Cardiac muscle cell (in vitro differentiated cells and primary cell): Measurements from ENCODE around the gene MAEA. TPM values are rescaled to one million over a fixed set of nuclear protein-coding genes. Genes with fewer than 3 reads are reported as not detected.
"Not testable (repeated sequence)": the region's sequence is repeated elsewhere in the genome, so short reads cannot be mapped to it uniquely, and the experiment has no call there.

ENCODE experiments used
- DNase-seq, 2 donors: peaks; one replicate each; pipeline versions ENCODE4 v3.0.0 to v3.0.0-alpha.2; 2010 to 2017; ENCODE audit warnings: low read depth in 1 of 2, low spot score in 1 of 2
- H3K27ac ChIP-seq: fragments of 200-600 bp; sonication (generic); 2 replicates; pipeline ENCODE4 v1.5.1; 2016
- H3K27me3 ChIP-seq: fragments of 200-600 bp; sonication (generic); 2 replicates; pipeline ENCODE4 v1.6.0; 2016; ENCODE audit warnings: control low read depth
- H3K36me3 ChIP-seq: fragments of 200-600 bp; sonication (generic); 2 replicates; pipeline ENCODE4 v1.5.1; 2016; ENCODE audit warnings: control low read depth
- H3K4me1 ChIP-seq: fragments of 200-600 bp; sonication (generic); 2 replicates; pipeline ENCODE4 v1.8.1; 2017; ENCODE audit warnings: low read depth, mild to moderate bottlenecking, mixed run types
- H3K4me3 ChIP-seq: fragments of 200-600 bp; sonication (generic); 2 replicates; pipeline ENCODE4 v1.5.1; 2016; ENCODE audit warnings: mild to moderate bottlenecking
- H3K9me3 ChIP-seq: fragments of 200-600 bp; sonication (generic); 2 replicates; pipeline ENCODE4 v1.5.1; 2017; ENCODE audit warnings: low read depth, mild to moderate bottlenecking, control low read depth
- CTCF ChIP-seq: IDR thresholded peaks from 2 replicates; pipeline ENCODE4 v1.5.1; 2012; ENCODE audit warnings: low read depth, mild to moderate bottlenecking, low read length
- polyA plus RNA-seq: library from polyadenylated mRNA; unstranded; fragments of >200 nt; fragmentation: Nextera tagmentation; extraction: Ambion mirVana; gene quantifications from 2 replicates; pipeline ENCODE4 v1.2.1, GENCODE V29; 2016
- total RNA-seq: library from RNA; depleted of rRNA; stranded (reverse); fragments of >200 nt; gene quantifications from 2 replicates; pipeline ENCODE4 v1.2.3, GENCODE V29; 2016

Gene MAEA
- total and polyA plus RNA-seq, 2 experiments from 2014 or later: 76.8 to 85.0 TPM

DNA sequence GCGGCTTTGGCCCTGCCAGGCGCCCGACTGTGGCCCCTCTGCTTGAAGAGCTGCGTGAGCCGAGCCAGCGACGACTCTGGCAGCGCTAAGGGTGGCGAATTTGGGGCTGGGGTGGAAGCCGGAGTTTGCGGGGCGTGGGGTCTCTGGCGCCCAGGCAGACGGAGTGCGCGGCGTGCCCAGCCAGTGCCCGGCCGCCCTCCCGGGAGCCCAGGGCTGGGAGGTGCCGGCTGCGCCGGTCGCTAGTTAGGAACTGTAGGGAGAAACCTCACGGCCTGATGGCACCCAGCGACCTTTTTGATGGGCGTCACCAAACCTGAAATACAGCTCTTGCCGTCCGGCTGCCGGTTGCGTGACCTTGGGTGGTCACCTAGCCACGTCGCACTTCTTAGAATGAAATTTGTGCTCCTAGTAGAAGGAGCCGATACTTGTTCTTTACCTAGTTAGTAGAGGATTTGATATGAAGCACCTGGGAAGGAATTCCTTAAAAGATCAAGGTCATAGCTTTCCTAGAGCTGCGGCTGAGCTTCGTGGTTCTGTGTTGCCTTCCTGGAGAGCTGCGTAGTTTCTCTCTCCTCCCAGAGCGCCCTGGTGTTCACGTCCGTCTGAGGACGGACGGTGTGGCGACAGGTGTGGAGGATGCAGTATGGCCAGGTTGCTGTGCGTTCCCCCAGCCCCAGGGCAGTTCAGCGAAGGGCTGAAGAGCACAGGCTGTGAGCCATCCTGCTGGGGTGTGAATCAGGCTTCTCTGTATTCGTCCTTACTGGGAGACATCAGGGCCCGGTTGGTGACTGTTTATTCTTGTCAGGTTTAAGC lies 680 bp downstream of the MAEA start:
- DNase-seq: peak in 1 of 2 donors; percentile 40
- Histone ChIP-seq H3K27ac (peak overlapping the region; percentile 89), H3K9me3 (no peaks in the 10 kb centered on the region), H3K36me3 (no peaks in the 10 kb centered on the region), H3K4me3 (peak overlapping the region; percentile 92), H3K27me3 (no peaks in the 10 kb centered on the region), H3K4me1 (peaks cover 9% of the 10 kb centered on the region)
- TF ChIP-seq CTCF: no peak

- H3K27me3 ChIP-seq: no peaks in the 10 kb centered on the region
- no peak for TF ChIP-seq CTCF
- H3K4me1 ChIP-seq: peaks cover 9% of the 10 kb centered on the region
- no peaks in the 10 kb centered on the region for H3K9me3 ChIP-seq
- peak overlapping the region; percentile 89 for H3K27ac ChIP-seq
- DNase-seq: no peak
- H3K4me3 ChIP-seq: peak overlapping the region; percentile 92
- H3K36me3 ChIP-seq: no peaks in the 10 kb centered on the region
Measured at GRCh38 chr4:1291091-1291490, 1.4 kb downstream of the MAEA start.

GRCh38 chr4:1291996-1292702 lies 2.5 kb downstream of the MAEA start:
- Histone ChIP-seq H3K4me1 (peaks cover 9% of the 10 kb centered on the region), H3K9me3 (no peaks in the 10 kb centered on the region), H3K27me3 (no peaks in the 10 kb centered on the region), H3K4me3 (peak overlapping the region; percentile 92), H3K27ac (no peak overlapping the region), H3K36me3 (no peaks in the 10 kb centered on the region)
- no peak for DNase-seq
- TF ChIP-seq CTCF: no peak

- not testable (repeated sequence) for H3K4me1 ChIP-seq, H3K27me3 ChIP-seq, H3K36me3 ChIP-seq, H3K9me3 ChIP-seq, H3K27ac ChIP-seq, DNase-seq, H3K4me3 ChIP-seq
Measured at GRCh38 chr4:1292703-1293011, 3.0 kb downstream of the MAEA start.

- no peak for DNase-seq
- H3K9me3 ChIP-seq: no peaks in the 10 kb centered on the region
- no peaks in the 10 kb centered on the region for H3K36me3 ChIP-seq
- peaks cover 9% of the 10 kb centered on the region for H3K4me1 ChIP-seq
- no peak overlapping the region for H3K27ac ChIP-seq
- H3K27me3 ChIP-seq: no peaks in the 10 kb centered on the region
- no peak overlapping the region for H3K4me3 ChIP-seq
- no peak for TF ChIP-seq CTCF
Measured at GRCh38 chr4:1293531-1293941, 3.8 kb downstream of the MAEA start.

DNA sequence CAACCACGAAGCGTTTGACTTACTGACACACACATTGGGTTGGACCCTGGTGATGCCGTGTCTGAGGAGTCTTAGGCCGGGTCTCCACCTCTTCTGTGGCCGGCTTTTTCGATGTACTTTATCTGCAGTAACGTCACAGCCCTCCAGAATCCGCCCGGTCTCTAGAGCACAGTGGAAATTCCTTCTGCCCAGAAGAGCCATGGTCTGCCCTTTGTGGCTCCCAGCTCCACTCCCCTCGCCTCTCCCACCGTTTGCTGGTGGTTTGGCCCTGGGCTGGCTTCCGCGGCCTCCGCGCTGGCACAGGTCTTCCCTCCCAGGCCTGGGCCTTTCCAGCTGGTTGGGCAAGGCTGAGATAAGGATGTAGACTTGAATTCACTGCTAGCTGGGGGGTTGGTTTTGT lies 4.3 kb downstream of the MAEA start:
- H3K36me3 ChIP-seq: no peaks in the 10 kb centered on the region
- peaks cover 9% of the 10 kb centered on the region for H3K4me1 ChIP-seq
- H3K27ac ChIP-seq: peak overlapping the region; percentile 30
- no peaks in the 10 kb centered on the region for H3K27me3 ChIP-seq
- no peak overlapping the region for H3K4me3 ChIP-seq
- peak in 1 of 2 donors; percentile 81 for DNase-seq
- no peaks in the 10 kb centered on the region for H3K9me3 ChIP-seq
- TF ChIP-seq CTCF: no peak
